Measurements from ENCODE around the gene TUBGCP3.

The TUBGCP3 gene

DNA sequence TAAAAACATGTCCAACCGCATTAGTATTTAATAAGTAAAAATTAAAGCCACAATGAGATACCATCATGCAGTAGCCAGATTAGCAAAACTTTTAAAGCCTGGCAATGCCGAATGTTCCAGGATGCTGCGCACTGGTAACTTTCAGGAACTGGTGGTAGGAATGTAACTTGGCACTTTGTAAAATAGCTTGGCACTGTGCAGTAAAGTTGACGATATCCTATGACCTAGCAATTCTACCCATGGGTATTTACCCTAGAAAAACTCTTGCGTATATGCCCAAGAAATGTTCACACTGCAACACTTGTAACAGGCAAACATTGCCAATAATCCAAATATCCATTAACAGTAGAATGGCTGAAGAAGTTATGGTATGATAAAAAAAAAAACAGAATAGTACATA lies 114.1 kb downstream of the TUBGCP3 start:
- no peak for DNase-seq

DNA sequence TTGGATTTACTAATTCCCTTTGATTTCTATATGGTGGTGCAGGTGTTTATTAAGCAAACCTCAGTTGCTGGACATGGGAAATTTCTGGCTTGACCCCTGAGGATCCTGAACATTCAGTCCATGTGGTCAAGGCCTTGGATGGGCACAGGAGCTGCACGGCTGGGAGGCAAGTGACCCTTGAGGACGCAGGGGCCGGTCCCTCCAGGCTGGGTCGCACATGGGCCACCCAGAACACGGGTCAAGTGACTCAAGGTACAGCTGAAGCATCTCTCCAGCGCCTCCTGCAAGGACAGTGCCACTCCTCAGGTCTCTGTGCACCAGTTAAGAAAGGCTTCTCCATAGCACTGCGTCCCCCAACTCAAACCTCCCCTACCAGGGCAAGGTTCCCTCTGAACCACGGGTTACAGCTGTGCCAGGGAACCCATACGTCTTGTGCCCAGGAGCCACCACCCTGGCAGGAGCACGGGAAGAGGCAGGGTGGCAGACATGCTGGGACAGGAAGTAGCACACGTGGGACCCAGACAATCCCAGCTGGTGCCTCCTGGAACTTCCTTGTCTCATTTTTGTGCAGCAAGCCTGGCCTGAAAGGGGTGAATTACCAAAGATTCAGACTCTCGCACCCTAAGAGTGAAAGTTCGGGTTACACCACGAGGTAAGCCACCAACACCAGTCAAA lies 118.7 kb downstream of the TUBGCP3 start:
- no peak for DNase-seq

DNA sequence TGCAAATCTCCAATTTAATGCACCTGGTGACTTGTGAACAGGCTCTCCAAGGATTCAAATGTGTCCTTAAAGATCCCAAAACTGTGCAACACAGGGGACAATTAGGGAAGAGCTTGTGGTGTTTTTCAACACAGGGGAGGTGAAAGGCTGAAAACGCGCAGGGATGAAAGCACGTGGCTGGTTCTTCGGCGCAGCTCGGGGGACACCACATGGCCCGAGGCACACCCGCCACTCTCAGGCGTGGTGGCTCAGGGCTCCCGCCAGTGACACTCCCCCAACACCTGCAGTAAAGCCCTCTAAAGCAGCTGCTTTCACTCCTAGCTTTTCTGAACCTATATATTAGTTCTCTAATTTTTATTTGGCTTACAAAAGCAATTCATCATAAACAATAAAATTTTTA lies 119.9 kb downstream of the TUBGCP3 start:
- no peak for DNase-seq

DNA sequence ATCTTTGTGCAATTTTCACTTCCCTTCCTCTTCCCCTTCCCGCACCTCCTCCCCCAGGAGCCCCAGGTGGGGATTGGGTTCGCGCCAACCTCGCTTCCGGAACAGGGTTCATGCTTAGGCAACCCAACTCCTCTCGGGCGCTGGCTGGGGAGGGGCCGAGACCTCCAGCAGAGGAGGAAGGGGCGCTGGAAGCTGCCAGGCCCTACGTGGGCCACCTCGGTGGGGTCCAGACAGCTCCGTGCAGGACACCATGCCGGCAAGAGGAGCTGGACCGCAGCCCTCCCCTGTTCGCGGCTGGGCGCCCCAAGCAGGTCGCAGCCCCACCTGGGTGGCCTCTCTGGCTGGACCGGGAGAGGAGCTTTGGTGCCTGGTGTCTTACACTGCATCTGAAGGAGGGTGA lies 120.7 kb downstream of the TUBGCP3 start:
- no peak for DNase-seq

DNA sequence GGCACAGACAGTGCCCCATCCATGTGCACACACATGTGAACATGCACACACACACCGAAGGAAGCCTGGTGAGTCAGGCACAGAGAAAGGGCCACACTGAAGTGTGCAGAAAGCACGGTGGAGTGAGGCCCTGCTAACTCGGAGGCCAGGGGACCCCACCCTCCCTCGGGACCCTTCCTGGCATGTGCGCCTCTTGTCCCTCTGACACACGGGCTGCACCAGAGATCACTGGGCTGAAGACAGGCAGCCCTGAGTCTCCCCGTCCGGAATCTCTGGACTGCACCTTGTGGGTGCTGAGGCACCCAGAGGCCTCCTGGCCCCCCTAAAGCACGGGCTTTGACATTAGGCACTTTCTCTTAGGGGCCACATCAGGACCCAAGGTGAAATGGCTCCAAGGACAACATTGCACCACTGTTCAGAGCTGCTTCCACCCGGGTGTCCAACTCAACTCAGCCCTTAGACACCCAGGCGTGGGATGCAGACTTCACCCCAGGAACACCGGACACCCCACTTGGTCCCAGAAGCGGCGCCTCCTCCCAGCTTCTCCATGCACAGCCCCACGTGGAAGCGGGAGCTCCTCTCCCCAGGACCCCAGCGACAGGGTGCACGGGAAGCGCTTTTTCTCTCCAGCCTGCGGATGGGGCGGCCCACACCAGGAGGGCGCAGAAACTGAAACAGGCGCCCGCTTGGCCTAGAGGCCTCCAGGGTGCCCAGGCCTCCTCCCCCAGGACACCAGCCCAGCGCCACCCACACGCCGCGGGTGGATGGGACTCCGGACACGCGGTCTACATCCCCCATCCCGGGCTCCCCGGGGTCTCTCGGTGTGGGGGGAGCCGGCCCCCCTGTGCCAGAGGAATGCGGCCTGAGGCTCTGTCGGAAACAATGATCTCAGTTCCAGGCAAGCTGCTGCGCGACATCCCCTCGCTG lies 121.6 kb downstream of the TUBGCP3 start:
- DNase-seq: no peak

DNA sequence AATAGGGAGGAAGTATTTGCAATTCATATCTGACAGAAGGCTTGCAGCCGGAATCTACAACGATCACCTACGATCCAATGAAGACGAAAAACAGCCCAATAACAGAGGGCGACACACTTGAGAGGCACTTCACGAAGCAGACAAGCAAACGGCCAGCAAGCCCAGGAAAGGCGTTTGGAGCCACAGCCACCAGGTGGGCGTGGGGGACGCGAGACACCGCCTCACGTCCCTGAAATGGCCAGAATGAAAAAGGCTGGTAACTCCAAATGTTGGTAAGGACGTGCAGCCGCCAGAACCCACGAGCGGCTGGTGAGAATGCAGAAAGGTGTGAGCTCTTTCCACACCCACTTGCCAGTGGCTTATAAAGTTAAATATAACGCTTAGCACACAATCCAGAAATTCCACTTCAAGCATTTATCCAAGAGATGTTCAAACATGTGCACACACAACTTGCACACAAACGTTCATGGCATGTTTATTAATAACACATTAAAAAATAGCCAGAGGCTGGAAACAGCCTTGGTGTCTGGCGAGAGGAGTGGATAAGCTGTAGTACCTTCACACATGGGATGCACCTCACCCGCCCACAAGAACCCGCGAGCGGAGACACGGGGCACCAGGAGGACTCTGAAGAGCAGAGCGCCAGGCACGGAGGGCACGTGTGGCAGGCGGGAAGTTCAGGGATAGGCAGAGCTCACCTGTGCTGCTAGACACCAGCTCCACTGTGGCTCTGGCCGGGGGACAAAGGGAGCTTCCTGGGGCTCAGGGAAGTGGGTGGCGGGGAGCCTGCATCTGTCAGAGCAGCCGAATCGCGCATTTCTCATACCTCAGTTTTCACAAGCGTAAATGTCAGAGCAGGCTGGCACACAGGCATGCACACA lies 122.5 kb downstream of the TUBGCP3 start:
- DNase-seq: no peak

DNA sequence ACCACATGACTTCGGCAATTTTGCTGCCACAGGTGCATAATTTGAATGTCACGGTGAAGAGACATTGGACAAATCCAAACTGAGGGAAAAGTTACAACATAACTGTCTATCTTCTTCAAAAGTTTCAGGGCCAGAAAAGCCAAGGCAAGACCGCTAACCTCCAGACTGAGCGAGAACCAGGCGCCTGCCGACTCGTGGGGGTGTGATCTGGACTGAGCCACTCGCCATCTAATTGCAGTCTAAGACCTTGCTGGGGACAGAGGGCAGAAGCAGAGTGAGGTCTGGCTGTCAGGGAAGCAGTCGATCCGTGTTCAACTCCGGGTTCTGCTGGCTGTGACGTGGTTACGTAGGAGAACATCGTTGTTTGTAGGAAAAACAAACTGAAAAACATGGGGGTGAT lies 123.2 kb downstream of the TUBGCP3 start:
- no peak for DNase-seq

DNA sequence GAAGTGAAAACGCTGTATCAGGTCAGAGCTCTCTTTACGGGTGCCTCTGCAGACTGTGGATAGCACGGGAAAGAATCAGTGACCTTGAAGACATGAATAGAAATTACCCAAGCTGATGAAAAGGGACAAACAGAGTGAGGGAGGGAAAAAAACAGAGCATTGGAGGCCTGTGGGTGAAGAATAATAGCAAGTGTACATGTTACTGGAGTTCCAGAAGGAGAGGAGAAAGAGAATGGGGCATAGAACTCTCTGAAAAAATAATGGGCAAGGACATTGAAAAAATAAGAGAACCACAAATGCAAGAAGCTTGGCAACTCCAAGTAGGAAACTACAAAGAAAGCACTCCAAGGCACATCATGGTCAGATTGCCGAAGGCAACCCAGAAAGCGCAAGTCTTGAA lies 125.5 kb downstream of the TUBGCP3 start:
- DNase-seq: no peak

DNA sequence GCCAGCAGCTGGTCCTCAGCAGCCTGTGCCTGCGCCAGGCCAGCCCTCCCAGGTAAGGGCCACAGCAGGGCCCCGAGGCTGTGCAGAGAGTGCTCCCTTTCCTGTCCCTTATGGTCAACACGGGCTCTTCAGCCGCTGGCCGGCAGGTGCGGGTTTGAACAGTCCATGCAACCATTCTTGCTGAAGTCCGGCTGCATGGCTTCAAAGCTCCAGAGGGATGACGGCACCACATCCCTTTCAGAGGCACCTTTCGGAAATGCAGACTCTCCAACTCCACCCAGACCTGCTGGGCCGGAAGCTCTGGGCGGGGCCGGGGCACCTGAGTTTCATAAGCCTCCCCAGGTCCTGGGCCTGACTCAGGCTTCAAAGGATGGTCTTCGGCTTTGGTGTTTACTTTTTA lies 130.5 kb downstream of the TUBGCP3 start:
- DNase-seq: no peak

DNA sequence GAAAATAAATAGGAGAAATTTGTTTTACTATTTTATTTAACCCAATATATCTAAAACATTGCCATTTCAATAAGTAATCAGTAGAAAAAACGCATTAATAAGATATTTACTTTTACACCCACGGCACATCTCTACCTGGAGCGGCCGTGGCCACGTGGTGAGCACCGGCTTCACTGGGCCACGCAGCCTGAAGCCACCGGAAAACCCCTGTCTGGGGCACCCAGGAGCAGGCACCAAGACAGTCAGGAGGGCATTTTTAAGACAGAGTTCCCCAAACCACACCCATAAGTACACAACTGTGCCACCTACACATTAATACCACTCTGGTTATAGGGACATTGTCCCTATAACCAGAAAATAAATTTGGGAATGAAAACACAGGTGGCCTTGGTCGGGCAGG lies 130.9 kb downstream of the TUBGCP3 start:
- DNase-seq: no peak

DNA sequence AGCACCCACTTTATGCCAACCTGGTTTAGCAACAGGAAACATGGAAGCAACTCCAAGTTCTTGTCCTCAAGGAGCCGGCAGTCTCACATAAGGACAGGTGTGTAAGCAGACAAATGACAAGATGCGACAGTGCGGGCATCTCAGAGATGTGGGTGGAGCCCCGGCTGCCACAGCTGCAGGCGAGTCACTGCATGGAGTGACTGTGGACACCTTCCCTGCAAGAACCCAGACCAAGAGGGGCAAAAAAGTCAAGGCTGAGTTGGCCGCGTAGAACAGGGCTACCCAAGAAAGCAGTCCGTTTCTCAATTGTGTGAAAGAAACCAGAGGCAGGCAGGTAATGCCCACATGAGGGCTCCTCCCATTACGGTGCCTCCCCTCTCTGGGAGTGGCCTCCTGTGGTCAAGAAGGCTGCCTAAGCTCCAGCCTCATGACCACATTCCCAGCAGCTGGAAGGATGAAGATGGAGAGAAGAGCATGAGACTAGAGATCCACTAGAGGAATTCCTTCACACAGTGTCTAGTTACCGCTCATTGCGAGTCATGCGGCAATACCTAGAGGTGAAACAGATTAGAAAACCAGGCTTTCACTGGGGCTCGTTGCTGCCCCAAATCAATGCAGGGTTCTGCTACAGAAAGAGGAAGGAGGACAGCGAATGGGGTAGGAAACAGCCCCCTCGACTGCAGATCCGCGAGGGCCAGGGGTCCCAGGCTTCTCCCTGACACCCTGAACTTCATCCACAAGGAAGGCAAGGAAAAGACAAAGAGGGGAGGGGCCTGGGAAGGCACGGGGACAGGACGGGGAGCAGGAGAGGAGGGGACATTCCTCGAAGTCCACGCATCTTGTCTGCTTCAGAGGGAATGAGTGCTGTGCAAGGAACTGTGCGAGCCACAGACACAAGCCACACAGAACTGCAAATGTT lies 131.6 kb downstream of the TUBGCP3 start:
- DNase-seq: no peak

DNA sequence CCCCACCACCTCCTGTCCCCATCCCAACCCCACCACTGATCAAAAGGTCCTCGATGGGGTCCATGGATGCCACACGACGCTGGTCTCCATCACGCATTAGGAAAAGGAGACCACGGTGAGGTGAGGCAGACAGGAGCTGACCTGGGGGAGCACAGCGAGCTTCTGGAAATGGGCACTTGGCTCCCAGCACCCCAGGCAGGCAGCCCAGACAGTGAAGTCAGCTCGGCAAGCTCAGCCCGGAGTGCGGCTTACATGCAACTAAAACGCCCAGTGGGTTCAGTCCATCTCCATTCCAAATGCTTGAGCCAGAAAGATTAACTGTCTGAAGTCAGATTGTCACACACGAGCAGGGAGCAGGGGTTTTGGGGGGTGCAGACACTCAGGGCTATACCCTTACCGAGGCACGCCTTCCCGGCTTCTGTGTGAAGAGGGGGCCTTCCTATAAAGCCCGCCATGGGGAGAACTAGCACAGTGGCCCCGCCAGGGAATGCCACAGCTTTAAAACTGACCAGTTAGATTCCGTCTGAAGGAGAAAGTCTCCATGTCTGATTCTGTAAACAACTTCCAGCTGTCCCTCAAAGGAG lies 132.4 kb downstream of the TUBGCP3 start:
- no peak for DNase-seq

DNA sequence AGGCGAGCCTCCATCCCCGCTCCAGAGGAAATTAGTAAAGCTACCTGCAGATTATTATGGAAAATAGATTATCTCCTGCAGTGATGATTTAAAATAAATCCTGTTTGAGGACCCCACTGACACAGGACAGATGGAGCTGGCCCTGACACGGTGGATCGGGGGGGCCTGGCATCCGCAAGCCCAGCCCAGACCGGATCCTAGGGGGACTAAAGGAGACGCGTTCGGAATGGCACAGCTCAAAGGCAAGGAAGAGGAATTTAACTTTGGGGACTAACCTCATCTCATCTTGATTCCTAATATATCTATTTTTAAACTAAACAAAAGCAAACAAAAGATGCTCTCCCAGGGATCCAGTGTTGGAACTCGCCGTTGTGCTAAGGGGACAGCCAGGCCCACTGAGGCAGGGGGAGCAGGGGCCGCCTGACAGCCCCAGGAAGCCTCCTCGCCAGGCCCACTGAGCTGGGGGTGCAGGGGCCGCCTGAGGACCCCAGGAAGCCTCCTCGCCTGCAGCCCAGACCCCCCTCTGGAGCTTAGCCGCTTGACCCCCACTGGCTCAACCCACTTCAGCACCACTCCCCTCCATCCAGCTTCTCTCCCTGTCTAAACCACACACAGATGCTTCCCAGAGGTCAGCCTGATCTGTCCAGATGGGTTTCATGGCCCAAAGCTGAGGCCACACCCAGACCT lies 133.2 kb downstream of the TUBGCP3 start:
- DNase-seq: no peak

DNA sequence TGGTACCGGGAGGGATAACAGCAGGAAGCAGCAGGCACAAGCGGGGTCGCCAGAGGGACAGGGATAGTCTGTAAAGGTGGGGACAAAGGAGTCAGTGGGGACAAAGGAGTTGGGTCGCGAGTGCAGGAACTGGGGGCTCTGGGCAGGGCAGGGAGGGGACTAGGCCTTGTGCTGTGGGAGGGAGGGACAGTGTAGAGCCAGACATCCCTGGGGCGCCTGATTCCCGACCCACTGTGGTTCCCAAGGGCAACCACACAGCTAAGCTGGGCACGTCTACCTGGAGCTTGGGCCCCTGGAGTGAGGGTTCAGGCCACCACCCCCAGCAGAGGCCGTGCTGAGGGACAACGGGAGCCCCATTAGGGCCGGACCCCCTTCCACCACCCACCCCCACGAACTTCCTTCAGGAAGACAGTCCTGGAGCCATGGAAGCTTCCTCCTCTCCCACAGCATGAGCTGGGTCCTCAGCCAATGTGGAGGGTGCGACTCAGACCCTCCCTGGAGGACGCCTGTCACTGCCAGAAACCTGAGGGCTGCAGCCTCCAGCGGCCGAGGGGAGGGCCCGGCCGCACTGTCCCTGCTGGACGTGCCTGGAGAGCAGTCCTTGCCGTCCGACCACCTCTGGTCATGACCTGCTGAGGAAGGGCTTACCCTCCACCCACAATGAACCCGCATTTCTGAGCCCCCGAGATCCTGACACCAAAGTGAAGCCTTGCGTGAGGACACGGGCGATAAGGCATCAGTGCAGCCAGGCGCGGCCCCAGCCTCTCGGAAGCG lies 133.9 kb downstream of the TUBGCP3 start:
- DNase-seq: no peak

DNA sequence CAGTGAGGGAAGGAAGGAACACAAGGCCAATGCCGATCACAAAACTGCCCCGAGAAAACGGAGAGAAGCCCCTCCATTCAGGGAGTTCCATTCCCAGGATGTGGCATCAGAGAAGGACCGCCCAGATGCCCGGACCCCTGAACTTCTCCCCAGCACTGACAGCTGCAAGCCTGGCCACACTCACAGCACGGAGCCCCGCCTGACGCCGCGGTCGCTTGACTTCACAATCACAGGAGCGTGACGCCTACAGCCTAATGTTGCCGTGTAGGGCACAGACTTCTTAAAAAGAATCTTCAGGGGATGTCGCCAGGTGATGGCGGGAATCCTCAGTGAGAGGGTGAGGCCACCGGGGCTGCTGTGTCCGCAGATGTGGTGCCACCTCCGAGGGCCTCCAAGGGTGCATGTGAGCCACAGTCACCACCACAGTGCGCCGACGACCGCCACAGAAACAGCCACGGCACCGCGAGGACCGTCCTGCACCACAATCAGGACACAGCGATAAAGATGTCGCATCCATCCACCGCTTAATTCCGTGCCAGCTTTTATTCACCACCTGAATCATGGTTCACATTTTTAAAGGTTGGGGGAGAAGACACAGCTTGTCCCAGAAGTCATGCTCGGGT lies 134.6 kb downstream of the TUBGCP3 start:
- DNase-seq: no peak

DNA sequence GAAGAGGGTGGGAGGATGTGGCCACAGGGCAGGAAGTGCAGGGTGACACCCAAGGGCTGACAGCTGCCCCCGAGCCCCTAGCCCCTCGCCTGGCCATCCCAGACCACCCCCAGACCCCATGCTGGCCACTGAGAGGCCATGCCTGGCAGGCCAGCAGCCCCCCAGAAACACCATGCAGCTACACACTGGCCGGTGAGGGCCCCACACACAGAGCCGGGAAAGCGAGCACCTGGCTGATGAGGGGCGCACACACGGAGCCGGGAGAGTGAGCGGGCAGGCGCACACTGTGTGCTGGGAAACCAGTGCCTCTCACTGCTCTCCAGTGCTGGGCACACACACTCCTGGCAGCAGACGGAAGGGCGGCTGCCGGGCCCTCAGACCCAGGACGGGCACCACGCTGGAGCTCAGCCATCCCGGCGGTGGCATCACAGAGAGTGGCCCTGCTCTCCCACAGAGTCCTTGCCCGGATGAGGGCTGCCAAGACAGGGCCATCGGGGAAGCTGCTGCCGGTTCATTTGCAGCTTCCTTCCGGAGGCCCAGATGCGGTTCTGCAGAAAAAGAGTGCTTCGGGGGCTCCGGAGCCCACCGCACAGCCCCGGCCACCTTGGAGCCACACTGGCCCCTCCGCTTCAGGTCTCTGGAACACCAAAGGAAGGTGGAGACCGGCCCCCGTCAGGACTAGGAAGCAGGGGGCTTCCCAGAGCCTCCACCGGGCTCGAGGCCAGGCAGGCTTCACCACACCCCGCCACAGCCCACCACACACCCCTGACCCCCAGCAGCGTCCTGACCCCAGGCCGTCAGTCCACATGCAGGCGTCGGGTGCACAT lies 135.4 kb downstream of the TUBGCP3 start:
- DNase-seq: no peak

DNA sequence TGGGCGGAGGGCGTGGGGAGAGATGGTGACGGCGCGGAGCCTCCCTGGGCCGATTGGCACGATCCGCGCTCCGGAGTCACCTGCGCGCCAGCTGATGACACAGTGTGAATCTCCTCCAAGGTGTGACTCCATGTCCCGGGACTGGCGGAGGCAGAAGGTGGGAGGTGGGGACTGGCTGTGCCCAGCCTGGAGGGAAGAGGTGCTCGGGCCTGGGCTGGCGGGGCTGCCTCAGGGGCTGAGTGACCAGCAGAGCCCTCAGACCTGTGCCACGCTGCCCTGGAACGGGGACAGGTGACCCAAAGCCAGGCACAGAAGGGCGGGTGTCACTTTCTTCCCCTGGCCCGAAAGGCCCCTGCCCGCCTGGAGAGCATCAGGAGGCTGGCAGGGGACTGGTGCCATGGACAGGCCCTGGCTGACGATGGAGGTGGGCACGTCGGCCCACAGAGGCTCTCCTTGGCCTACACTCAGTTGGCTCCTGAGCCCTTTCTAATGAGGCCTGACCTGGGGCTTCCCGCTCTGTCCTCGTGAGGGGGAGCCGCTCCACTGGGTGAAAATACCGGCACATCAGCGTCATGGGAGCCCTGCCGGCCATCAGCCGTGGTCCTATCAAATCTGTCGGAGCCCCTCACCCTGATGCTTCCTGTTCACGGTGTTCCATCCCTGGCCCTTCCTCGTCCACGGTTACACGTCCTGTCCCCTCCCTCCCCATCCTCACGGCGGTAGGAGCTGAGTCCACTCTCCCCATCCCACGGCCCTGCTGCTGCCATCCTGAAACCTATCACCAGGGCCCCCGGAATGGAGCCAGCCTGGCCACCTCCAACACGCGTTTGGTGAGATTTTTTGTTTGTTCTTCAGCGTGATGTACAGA lies 136.2 kb downstream of the TUBGCP3 start:
- DNase-seq: no peak

DNA sequence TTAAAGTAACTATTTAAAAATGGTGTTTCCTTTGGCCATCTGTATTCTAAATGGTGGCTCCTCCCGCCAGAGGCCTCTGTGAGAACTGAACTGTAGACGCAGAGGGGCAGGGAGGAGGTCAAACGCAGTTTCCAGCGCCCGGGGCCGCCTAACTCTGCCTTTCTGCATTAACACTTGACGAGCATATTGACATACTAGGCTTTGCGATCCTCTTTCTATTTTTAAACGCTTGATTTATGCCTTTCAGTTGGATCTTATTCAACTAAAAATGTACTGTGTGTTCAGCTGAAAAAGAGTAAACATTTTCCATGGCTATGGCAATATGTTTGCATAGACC lies 137.1 kb downstream of the TUBGCP3 start:
- DNase-seq: no peak

Data from activated naive CD4-positive, alpha-beta T cell treated with anti-CD3 and anti-CD28 coated beads, Interleukin-2, amount 50 U/mL, for 16 hours (primary cell).